HG03108 (cell line): ENCODE results near the gene CDK11B.

Experiments used
- ATAC-seq: cut with Tn5 transposase; IDR thresholded peaks from one replicate; pipeline ENCODE4 v1.9.1; 2021; ENCODE audit warnings: moderate library complexity; ENCODE audit not compliant: unreplicated experiment

CDK11B gene

GRCh38 chr1:1628754-1629429, 29.9 kb downstream of the CDK11B start:
- no peak for ATAC-seq

- ATAC-seq, result no peak
Measured at GRCh38 chr1:1627829-1628753, 30.7 kb downstream of the CDK11B start.

DNA sequence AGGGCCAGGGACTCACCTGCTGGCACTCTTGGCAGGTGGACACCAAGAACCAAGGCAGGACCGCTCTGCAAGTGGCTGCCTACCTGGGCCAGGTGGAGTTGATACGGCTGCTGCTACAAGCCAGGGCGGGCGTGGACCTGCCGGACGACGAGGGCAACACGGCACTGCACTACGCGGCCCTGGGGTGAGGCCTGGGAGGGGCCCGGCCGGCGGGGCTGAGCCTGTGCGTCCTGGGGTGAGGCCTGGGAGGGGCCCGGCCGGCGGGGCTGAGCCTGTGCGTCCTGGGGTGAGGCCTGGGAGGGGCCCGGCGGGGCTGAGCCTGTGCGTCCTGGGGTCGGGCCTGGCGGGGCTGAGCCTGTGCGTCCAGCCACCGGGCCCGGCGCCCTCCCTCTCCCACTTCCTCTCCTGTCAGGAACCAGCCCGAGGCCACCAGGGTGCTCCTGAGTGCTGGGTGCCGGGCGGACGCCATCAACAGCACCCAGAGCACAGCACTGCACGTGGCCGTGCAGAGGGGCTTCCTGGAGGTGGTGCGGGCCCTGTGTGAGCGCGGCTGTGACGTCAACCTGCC, 31.5 kb downstream of the CDK11B start:
- no peak for ATAC-seq

DNA sequence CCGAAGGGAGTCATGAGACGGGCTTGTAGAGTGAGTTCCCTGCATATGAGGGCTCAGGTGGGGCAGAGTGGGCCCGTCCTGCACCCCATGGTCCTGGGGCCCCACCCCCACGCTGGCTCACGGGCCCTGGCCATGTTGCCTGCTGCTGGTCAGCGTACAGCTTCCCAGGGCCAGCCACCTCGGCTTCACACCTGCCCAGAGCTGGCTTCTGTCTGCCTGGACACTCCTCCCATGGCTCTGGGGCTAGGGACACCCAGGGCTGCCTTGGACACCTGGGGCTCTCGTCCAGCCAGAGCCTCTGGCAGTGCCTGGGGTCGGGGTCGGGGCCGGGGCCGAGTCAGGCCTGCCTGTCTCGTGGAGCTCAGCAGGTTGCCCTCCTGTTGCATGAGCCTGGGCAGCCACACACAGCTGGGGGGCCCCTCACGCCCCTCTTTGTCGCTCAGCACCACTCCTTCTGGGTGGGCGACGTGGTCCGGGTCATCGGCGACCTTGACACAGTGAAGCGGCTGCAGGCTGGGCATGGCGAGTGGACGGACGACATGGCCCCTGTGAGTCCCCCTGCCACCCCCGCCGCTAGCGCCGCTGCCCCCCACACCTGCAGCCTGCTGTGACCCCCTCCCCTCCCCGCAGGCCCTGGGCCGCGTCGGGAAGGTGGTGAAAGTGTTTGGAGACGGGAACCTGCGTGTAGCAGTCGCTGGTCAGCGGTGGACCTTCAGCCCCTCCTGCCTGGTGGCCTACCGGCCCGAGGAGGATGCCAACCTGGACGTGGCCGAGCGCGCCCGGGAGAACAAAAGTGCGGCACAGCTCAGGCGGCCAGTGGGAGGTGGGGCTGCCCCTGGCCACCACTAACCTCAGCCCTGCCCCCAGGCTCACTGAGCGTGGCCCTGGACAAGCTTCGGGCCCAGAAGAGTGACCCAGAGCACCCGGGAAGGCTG, 32.3 kb downstream of the CDK11B start:
- ATAC-seq, result no peak

- ATAC-seq, result no peak
Measured at GRCh38 chr1:1625824-1626206, 33.0 kb downstream of the CDK11B start.

- ATAC-seq, result no peak
Measured at GRCh38 chr1:1625404-1625775, 33.4 kb downstream of the CDK11B start.

DNA sequence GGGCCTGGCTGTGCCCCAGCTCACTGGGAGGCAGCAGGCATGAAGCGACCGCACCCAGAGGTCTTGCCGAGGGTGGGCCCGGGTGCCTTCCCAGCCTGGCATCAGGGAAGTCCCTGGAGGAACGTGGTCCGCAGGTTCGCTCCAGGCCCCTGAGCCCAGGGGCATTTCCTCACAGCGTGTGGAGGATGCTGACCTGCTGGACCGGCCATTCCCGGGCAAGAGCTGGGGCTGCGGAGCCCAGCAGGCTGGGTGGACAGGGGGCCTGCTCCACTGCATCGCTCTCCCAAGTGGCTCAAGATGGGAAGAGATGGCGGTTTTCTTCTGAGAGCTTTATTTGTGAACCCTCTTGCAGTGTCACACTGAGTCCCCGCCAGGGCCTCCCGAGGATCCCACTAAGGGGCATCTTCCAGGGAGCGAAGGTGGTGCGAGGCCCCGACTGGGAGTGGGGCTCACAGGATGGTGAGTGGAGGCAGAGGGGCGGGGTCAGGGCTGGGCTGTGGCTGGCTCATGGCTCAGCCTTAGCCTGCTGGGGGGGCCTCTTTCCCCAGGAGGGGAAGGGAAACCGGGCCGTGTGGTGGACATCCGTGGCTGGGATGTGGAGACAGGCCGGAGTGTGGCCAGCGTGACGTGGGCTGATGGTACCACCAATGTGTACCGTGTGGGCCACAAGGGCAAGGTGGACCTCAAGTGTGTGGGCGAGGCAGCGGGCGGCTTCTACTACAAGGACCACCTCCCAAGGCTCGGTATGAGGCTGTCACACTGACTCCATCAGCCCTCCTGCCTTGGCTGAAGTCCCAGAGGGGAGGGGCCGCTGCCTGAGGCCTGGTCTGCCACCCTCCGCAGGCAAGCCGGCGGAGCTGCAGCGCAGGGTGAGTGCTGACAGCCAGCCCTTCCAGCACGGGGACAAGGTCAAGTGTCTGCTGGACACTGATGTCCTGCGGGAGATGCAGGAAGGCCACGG, 34.1 kb downstream of the CDK11B start:
- ATAC-seq, result no peak

GRCh38 chr1:1623631-1624442, 35.0 kb downstream of the CDK11B start:
- ATAC-seq, result no peak

DNA sequence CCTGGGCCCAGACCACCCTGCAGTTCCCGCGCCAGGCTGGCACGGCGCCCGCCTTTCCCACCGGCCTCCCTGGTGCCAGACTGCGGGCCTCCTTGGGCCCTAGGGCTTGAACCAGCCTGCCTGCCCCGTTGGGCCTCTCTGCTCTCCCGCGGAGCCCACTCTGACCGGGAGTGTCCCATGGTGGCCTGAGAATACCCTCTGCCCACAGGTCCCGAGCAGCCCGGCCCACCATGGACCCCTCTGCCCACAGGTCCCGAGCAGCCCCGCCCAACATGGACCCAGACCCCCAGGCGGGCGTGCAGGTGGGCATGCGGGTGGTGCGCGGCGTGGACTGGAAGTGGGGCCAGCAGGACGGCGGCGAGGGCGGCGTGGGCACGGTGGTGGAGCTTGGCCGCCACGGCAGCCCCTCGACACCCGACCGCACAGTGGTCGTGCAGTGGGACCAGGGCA, 35.6 kb downstream of the CDK11B start:
- no peak for ATAC-seq

- no peak for ATAC-seq
Measured at GRCh38 chr1:1622788-1623094, 36.1 kb downstream of the CDK11B start.

GRCh38 chr1:1622010-1622787, 36.6 kb downstream of the CDK11B start:
- ATAC-seq, result no peak

DNA sequence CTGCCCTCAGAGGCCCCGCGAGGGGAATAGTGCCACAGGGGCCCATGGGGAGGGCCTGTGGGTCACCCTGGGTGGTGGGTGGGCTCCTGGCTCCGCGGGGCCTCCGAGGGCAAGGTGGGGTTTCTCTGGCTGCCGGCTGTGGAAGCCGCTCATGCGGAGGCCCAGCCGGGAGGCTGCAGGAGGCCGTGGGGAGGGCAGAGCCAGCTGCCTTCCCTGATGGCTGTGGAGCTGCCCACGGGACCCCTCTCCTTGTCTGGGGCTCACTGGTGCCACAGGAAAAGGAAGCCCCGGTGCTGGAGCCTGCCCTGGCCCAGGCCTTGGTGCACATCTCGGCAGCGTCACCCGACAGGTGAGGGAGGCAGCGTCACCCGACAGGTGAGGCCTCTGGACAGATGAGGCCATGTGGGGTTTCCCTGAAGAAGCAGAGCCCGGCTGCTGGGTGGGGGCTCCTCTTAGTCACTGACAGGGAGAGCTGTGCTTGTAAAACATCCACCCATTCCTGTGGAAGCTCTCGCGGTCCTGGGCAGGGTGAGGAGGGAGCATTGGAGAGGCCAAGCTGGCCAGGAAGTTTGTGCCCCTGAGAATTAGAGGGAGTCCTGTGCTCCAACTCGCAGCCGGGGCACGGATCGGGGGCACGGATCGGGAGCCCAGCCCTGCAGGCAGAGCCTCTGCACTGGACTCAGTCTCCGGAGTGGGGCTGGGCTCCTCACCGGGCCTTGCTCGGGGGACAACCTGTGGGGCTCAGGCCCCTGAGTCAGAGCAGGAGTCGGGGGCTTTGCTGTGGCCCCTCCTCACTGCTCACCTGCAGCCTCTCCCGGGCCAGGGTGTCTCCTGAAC, 37.4 kb downstream of the CDK11B start:
- ATAC-seq, result no peak

DNA sequence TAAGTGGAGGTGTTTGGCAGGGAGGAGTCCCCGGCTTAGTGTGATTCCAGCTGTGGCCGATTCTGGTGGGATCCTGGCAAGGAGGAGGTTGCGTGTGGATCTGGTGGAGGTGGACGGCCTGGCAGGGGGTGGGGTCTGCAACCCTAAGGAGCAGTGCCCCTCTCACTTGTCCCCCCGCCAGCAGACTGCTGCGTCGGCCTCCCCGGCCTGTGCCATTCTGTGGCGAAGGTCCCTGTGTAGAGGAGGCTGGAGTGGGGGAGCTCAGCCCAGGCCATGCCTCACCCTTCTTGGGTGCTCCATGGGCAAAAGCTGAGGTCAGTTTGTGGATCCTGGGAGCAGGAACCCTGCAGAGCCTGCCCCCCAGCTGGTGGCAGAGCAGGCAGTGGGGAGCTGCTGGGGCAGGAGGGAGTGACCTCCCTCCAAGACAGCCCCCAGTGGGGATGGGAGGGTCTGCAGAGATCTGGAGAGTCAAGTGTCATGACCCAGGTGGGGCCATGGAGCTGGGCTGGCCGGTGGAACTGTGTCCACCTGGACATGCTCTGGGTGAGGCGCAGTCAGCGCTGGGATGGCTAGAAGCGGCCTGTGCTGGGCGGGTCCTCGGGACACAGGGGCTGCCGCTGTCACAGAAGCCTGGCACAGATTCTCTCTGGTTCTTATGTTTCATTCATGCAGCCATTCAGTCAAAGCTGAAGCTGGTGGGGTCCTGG, 38.2 kb downstream of the CDK11B start:
- no peak for ATAC-seq

DNA sequence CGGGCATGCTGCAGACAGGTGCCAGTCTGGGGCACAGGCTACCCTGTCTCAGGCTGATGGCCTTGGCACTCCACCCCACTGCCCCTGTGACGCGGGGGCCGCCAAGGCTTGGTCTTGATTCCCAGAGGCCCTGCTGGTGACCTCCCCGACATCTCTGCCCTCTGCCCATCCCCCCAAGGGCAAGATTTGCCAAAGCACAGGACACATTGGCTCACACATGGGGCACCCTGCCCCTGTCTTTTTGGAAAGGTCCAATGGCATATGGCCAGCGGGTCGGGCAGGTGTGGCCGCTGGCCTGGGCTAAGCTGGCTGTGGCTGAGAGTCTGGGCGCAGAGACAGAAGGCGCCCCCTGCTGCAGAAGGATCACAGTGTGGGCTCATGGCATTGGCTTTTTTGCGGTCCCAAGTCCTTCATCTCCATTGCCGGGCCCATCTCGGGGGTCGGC, 38.9 kb downstream of the CDK11B start:
- no peak for ATAC-seq

DNA sequence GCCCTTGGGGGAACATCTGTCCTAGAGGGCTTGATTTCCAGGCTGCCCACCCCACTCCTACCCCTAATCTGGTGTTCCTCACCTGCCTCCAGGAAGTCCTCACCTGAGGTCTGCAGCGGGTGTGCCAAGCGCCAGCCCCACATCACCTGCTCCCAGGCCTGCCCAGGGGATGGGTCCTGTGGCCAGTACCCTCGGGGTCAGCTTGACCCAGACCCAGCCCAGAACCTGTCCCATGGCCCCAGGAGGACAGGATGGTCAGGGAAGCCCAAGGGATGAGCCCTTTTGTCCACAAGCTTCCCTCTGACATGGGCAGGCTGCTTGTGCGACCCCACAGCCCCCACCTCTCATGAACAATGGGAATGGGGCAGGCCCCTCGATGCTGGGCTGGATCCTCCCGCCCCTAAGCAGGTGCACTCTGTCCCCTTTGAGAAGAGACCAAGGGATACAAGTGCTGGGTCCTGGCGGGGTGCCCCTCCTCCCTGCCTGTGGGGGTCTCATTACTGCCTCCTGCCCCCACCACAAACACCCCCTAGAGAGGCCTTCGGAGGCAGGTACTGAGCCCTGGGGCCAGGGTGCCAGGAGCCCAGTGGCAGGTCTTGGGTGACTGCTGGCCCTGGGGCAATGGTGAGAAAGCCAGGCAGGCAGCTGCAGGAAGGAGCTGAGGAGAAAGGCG, 40.3 kb downstream of the CDK11B start:
- no peak for ATAC-seq

- ATAC-seq, result no peak
Measured at GRCh38 chr1:1617925-1618324, 40.9 kb downstream of the CDK11B start.
